Adrenal gland (tissue), 5 donors: Measurements from ENCODE around the gene CST8.

ENCODE experiments used
- POLR2A ChIP-seq, 2 donors: fragments of 450-650 bp; IDR thresholded peaks; one replicate each; pipeline ENCODE4 v1.6.1; 2017; ENCODE audit warnings: antibody characterized with exemption in 2 of 2, mild to moderate bottlenecking in 2 of 2, moderate library complexity in 1 of 2
- TF ChIP-seq, protein P1 (sequence below), 6 experiments: fragments of 450-650 bp in 4 of 6; fragments of 200-600 bp in 2 of 6; sonication (generic) in 1 of 6; IDR thresholded peaks; 1 replicate in 5 of 6; 2 replicates in 1 of 6; pipeline versions ENCODE4 v1.5.1 to v1.8.0; 2016 to 2021; ENCODE audit warnings: antibody characterized with exemption in 6 of 6, mild to moderate bottlenecking in 2 of 6, moderate library complexity in 1 of 6
- donor health status: DM: no; HTN: no; CAD: no.

DNA sequence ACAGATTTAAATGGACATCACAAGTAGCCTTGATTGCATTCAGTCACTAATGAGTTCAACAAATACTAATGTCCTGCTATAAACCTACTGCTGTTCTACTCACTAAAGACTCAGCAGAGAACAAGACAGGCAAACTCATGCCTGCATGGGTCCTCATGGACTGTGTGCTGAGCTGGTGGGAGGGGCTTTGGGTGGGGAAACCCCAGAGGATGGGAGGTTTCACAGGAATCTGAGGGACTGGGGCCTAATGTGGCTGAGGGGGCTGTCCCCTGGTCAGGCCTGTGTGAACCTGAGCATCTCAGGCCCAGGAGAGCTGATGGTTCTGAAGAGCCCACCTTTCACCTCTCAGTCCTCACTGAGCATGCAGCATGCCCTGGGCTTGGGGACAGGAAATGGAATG is 1.4 kb downstream of the CST8 start:
- TF ChIP-seq, protein P1, sequence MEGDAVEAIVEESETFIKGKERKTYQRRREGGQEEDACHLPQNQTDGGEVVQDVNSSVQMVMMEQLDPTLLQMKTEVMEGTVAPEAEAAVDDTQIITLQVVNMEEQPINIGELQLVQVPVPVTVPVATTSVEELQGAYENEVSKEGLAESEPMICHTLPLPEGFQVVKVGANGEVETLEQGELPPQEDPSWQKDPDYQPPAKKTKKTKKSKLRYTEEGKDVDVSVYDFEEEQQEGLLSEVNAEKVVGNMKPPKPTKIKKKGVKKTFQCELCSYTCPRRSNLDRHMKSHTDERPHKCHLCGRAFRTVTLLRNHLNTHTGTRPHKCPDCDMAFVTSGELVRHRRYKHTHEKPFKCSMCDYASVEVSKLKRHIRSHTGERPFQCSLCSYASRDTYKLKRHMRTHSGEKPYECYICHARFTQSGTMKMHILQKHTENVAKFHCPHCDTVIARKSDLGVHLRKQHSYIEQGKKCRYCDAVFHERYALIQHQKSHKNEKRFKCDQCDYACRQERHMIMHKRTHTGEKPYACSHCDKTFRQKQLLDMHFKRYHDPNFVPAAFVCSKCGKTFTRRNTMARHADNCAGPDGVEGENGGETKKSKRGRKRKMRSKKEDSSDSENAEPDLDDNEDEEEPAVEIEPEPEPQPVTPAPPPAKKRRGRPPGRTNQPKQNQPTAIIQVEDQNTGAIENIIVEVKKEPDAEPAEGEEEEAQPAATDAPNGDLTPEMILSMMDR (IDR thresholded peaks at IDR 0.05), result no peak
- TF ChIP-seq POLR2A (IDR thresholded peaks at IDR 0.05), result no peak
